Measurements from ENCODE around the gene BEGAIN.

DNA sequence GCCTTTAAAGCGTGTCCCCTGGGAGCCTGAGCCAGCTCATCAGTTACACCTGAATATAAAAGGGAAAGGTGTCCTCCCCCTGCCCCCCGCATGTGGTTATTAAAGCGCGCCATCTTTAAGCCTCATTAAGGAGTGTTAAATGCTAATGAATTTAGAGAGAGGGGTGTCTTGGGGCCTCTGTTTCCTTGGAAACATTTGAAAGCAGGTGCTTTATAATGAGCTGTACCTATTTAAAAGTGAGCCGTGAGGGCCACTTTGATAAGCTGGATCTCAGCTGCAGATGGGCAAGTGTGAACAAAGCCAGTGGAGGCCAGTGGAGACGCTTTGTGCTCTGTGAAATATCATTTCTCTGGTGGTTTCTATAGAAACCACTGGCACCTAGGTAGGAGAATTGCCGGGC, 84.0 kb downstream of the BEGAIN start:
- no peak for TF ChIP-seq CTCF (IDR thresholded peaks at IDR 0.05)
- TF ChIP-seq EP300 (IDR thresholded peaks at IDR 0.05; ENCODE audit: low read depth): no peak
